Psoas muscle (tissue), 8 donors: ENCODE data around the gene OR51B2. TPM values are rescaled to one million over a fixed set of nuclear protein-coding genes. Genes with fewer than 3 reads are reported as not detected.

Source experiments
- ATAC-seq, 4 donors: fragments of 200-7000 bp; cut with Tn5 transposase; one replicate each; pipeline ENCODE4 v1.9.1; 2020; ENCODE audit warnings: moderate library complexity in 3 of 4, mild to moderate bottlenecking in 2 of 4
- DNase-seq, 2 donors: peaks; one replicate each; pipeline ENCODE4 v3.0.0-alpha.2; 2020
- H3K27ac ChIP-seq: fragments of 200-600 bp; one replicate; pipeline ENCODE4 v1.8.0; 2022
- H3K27me3 ChIP-seq, 3 donors: fragments of 200-600 bp in 1 of 3; one replicate each; pipeline versions ENCODE4 v1.6.1 to v1.8.0; 2013 to 2022; ENCODE audit warnings: low read length in 2 of 3, mild to moderate bottlenecking in 2 of 3, moderate library complexity in 1 of 3; ENCODE audit not compliant: insufficient read depth in 3 of 3
- H3K36me3 ChIP-seq, 2 donors: fragments of 200-600 bp in 1 of 2; one replicate each; pipeline versions ENCODE4 v1.6.1 to v1.8.0; 2013 to 2022; ENCODE audit warnings: low read depth in 1 of 2, mild to moderate bottlenecking in 1 of 2, moderate library complexity in 1 of 2; ENCODE audit not compliant: insufficient read depth in 1 of 2
- H3K4me1 ChIP-seq: fragments of 200-600 bp; one replicate; pipeline ENCODE4 v1.8.0; 2022
- H3K4me3 ChIP-seq: fragments of 200-600 bp; one replicate; pipeline ENCODE4 v1.8.0; 2022; ENCODE audit warnings: mild to moderate bottlenecking
- H3K9me3 ChIP-seq: fragments of 200-600 bp; one replicate; pipeline ENCODE4 v1.8.0; 2022
- WGBS, 3 donors: extraction: QIAGEN DNeasy Blood & Tissue Kit; methylation state at CpG; one replicate each; pipeline versions ENCODE4 v1.1.6 to v1.1.7; 2013; 5-methylcytosine and 5-hydroxymethylcytosine counted together
- intact Hi-C, 2 donors: fragments of 100-400 bp; cut with DNase I; formaldehyde crosslinking; loops; one replicate each; pipeline versions ENCODE4 v1.11.0 to v1.14.2; 2022
- polyA plus RNA-seq, 3 donors: library from polyadenylated mRNA; stranded (reverse); fragments of 200-250 nt; gene quantifications; one replicate each; pipeline ENCODE4 v1.2.3, GENCODE V29; 2013
- total RNA-seq, 4 donors: library from RNA; stranded (reverse); fragmentation: NEBNext Ultra II Directional in 2 of 4; extraction: Animal tissue kit (Norgen Biotek cat#: 25700) in 2 of 4; gene quantifications; one replicate each; pipeline versions ENCODE4 v1.2.1 to v1.2.4, GENCODE V29; 2021 to 2023
- TF ChIP-seq, protein P1 (sequence below): fragments of 200-600 bp; IDR thresholded peaks from one replicate; pipeline ENCODE4 v1.8.0; 2022; ENCODE audit warnings: antibody characterized with exemption
- donor health status: healthy with polysubstance abuse.
- donor health status: DM: no; HTN: no; CAD: no; lungs with moderate emphysema.
- donor health status: Bipolar disorder and iron deficiency.
- donor health status: healthy.
- donor health status: DM: yes; HTN: yes; CAD: no.
- donor health status: DM: no; HTN: no; CAD: no.
- donor health status: DM: no; HTN: no; CAD: no.
- donor health status: DM: yes; HTN: yes; CAD: no.

The OR51B2 gene
- total and polyA plus RNA-seq, 7 donors: not detected

DNA sequence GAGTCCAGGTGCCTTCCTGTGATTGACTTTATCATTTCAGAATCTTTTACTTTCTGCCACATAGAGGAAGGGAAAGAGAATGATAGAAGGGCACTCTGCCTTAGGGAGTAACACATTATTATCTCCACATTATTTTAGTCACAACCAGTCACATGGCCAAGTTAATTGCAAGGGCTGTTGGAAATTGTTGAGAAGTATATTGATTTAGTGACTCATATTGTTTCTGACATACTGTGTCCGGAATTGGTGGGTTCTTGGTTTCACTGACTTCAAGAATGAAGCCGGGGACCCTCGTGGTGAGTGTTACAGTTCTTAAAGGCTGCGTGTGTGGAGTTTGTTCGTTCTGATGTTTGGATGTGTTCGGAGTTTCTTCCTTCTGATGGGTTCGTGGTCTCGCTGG lies 31.1 kb downstream of the OR51B2 start:
- intact Hi-C loops: no loop called here
- no peaks in the 10 kb centered on the region for H3K36me3 ChIP-seq
- H3K27me3 ChIP-seq: no peaks in the 10 kb centered on the region
- no peaks in the 10 kb centered on the region for H3K9me3 ChIP-seq
- H3K27ac ChIP-seq: no peak overlapping the region
- H3K4me1 ChIP-seq: no peaks in the 10 kb centered on the region
- no peak overlapping the region for H3K4me3 ChIP-seq
- TF ChIP-seq, protein P1, sequence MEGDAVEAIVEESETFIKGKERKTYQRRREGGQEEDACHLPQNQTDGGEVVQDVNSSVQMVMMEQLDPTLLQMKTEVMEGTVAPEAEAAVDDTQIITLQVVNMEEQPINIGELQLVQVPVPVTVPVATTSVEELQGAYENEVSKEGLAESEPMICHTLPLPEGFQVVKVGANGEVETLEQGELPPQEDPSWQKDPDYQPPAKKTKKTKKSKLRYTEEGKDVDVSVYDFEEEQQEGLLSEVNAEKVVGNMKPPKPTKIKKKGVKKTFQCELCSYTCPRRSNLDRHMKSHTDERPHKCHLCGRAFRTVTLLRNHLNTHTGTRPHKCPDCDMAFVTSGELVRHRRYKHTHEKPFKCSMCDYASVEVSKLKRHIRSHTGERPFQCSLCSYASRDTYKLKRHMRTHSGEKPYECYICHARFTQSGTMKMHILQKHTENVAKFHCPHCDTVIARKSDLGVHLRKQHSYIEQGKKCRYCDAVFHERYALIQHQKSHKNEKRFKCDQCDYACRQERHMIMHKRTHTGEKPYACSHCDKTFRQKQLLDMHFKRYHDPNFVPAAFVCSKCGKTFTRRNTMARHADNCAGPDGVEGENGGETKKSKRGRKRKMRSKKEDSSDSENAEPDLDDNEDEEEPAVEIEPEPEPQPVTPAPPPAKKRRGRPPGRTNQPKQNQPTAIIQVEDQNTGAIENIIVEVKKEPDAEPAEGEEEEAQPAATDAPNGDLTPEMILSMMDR: no peak
- no peak for DNase-seq
- ATAC-seq: no peak
- WGBS, 3 donors: 85 to 95% (median 90%) methylated on average over 8 of the region's 8 CpGs

DNA sequence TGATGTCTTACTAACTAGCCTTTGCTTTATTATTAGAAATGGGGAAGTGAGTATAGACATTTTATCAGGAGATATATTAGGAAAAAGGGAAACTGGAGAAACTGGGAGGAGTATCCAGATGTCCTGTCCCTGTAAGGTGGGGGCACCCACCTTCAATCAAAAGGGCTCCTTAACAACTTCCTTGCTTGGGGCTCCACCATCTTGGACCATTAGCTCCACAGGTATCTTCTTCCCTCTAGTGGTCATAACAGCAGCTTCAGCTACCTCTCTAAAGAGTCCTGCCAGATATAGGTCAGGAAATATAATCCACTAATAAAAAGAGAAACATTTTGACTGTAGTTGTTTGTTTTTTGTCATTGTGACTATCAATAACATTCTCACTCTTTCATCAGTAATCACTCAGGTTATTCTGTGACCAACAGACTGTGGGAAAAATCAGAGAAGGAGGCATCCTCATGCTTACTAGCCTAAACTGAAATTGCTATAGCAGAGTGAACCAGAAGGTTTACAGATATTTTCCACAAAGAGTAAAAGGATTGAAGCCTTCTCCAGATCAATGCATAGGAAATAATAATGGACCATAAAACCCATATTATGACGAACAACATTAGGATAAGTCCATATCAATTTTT lies 32.8 kb downstream of the OR51B2 start:
- Histone ChIP-seq H3K4me3 (no peak overlapping the region), H3K36me3 (no peaks in the 10 kb centered on the region), H3K9me3 (no peaks in the 10 kb centered on the region), H3K4me1 (no peaks in the 10 kb centered on the region), H3K27me3 (no peaks in the 10 kb centered on the region), H3K27ac (no peak overlapping the region)
- TF ChIP-seq, protein P1: no peak
- DNase-seq (no peak), ATAC-seq (no peak)
- intact Hi-C loops: no loop called here
- 62 to 75% (median 70%) methylated on average over 1 of the region's 1 CpG for WGBS, 3 donors

DNA sequence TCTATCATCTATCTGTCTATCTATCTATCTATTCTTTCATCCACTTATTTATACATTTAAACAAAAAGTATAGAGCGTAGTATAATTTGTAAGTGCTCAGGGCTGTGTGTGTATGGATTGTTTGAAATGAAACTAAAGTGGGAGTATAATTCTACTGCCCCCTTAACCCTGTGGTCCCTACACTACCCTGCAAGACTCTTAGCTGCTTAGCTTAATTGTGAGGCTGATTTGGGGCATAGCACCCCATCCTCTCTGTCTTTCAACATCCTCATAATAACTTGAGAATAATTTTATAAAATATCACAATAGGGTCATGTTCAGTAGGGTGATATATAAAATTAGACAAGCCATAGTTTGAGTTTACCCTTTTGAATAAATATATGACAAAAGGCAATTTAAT lies 34.0 kb downstream of the OR51B2 start:
- Histone ChIP-seq H3K36me3 (no peaks in the 10 kb centered on the region), H3K4me1 (no peaks in the 10 kb centered on the region), H3K27ac (no peak overlapping the region), H3K27me3 (no peaks in the 10 kb centered on the region), H3K9me3 (no peaks in the 10 kb centered on the region), H3K4me3 (no peak overlapping the region)
- no peak for ATAC-seq
- WGBS, 3 donors: 80 to 88% (median 88%) methylated on average over 1 of the region's 1 CpG
- intact Hi-C loops: no loop called here
- DNase-seq: no peak
- TF ChIP-seq, protein P1: no peak

DNA sequence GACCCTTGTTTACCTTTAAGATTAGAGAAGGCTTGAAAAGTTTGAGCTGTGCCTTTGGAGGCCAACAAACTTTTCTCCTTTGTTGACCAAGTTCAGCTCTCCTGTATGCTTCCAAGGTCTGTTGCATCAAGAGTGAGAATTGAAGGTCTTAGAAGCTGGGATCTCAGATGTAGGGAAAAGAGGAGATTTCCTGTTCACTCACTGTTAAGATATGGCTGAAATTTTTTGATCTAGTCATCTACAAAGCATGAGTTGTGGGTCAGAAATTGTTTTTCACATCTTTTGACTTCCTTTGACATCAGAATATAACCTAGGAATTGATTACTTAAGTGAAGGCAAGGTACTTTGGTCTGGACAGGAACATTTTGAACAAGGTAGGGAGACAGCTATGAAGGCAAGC lies 34.4 kb downstream of the OR51B2 start:
- Histone ChIP-seq H3K9me3 (no peaks in the 10 kb centered on the region), H3K36me3 (no peaks in the 10 kb centered on the region), H3K27me3 (no peaks in the 10 kb centered on the region), H3K27ac (no peak overlapping the region), H3K4me1 (no peaks in the 10 kb centered on the region), H3K4me3 (no peak overlapping the region)
- TF ChIP-seq, protein P1: no peak
- intact Hi-C loops: no loop called here
- no peak for ATAC-seq
- no peak for DNase-seq

DNA sequence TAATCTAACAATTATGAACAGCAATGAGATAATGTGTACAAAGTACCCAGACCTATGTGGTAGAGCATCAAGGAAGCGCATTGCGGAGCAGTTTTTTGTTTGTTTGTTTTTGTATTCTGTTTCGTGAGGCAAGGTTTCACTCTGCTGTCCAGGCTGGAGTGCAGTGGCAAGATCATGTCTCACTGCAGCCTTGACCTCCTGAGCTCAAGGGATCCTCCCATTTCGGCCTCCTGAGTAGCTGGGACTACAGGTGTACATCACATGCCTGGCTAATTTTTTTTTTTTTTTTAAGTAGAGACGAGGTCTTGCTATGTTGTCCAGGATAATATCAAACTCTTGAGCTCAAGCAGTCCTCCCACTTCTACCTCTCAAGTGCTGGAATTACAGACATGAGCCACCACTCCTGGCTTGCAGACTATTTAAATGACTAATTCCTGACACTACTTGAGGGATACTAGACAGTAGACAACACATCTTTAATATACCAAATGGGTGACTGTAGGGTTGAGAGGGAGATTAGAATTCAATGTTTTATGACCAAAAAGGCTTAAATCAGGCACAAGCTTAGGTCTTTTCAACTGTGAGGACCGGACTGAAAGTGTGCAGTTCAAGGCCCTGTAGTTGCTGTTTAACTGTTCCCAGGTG lies 35.1 kb downstream of the OR51B2 start:
- ATAC-seq: no peak

More for the DNA sequence above, 35.1 kb downstream of the OR51B2 start:
- no peaks in the 10 kb centered on the region for H3K9me3 ChIP-seq
- TF ChIP-seq, protein P1: no peak
- no peak overlapping the region for H3K4me3 ChIP-seq
- H3K4me1 ChIP-seq: no peaks in the 10 kb centered on the region
- H3K27ac ChIP-seq: no peak overlapping the region
- 76 to 80% (median 79%) methylated on average over 6 of the region's 6 CpGs for WGBS, 3 donors
- H3K36me3 ChIP-seq: no peaks in the 10 kb centered on the region
- no peak for DNase-seq
- intact Hi-C loops: no loop called here
- H3K27me3 ChIP-seq: no peaks in the 10 kb centered on the region
